GM23338 (cell line): Measurements from ENCODE around the gene RSRC2. TPM values are rescaled to one million over a fixed set of nuclear protein-coding genes. Genes with fewer than 3 reads are reported as not detected.
"Not testable (repeated sequence)": the region's sequence is repeated elsewhere in the genome, so short reads cannot be mapped to it uniquely, and the experiment has no call there.

Source experiments
- ATAC-seq: fragments of 200-7000 bp; cut with Tn5 transposase; 3 replicates; pipeline ENCODE4 v1.9.1; 2020
- DNase-seq: peaks from one replicate; pipeline ENCODE4 v3.0.0-alpha.2; 2015; ENCODE audit warnings: low spot score
- H2AFZ ChIP-seq: fragments of 200-600 bp; sonication (generic); 2 replicates; pipeline ENCODE4 v1.8.0; 2016; ENCODE audit warnings: antibody characterized with exemption, mild to moderate bottlenecking, moderate library complexity
- H3F3A ChIP-seq: fragments of 200-600 bp; sonication (generic); replicated peaks from 2 replicates; pipeline ENCODE4 v1.8.0; 2017; ENCODE audit warnings: antibody characterized with exemption, mixed run types, low read depth
- H3K27ac ChIP-seq: fragments of 200-600 bp; sonication (generic); 2 replicates; pipeline ENCODE4 v1.6.1; 2016; ENCODE audit warnings: low read depth
- H3K27me3 ChIP-seq: fragments of 200-600 bp; sonication (generic); 2 replicates; pipeline ENCODE4 v1.8.0; 2016; ENCODE audit warnings: mild to moderate bottlenecking, mixed run types, moderate library complexity; ENCODE audit not compliant: insufficient read depth
- H3K36me3 ChIP-seq: fragments of 200-600 bp; sonication (generic); 2 replicates; pipeline ENCODE4 v1.8.0; 2016; ENCODE audit warnings: mild to moderate bottlenecking; ENCODE audit not compliant: insufficient read depth
- H3K4me1 ChIP-seq: fragments of 200-600 bp; sonication (generic); 2 replicates; pipeline ENCODE4 v1.8.0; 2016; ENCODE audit warnings: mild to moderate bottlenecking, moderate library complexity; ENCODE audit not compliant: insufficient read depth
- H3K4me2 ChIP-seq: fragments of 200-600 bp; sonication (generic); 2 replicates; pipeline ENCODE4 v1.7.1; 2017; ENCODE audit warnings: mixed run types
- H3K4me3 ChIP-seq: fragments of 200-600 bp; sonication (generic); 2 replicates; pipeline ENCODE4 v1.6.1; 2016; ENCODE audit warnings: mixed run types
- H3K79me2 ChIP-seq: fragments of 200-600 bp; sonication (generic); replicated peaks from 2 replicates; pipeline ENCODE4 v1.8.0; 2017; ENCODE audit warnings: mild to moderate bottlenecking; ENCODE audit not compliant: insufficient read depth
- H3K9me2 ChIP-seq: fragments of 200-600 bp; sonication (generic); 2 replicates; pipeline ENCODE4 v1.8.0; 2017; ENCODE audit not compliant: insufficient read depth
- H4K20me1 ChIP-seq: fragments of 200-600 bp; sonication (generic); replicated peaks from 2 replicates; pipeline ENCODE4 v1.8.0; 2017; ENCODE audit warnings: mild to moderate bottlenecking; ENCODE audit not compliant: insufficient read depth
- H3K27ac Mint-ChIP-seq: 2 replicates; pipeline ENCODE4 v1.8.0; 2020; ENCODE audit warnings: inconsistent platforms, mild to moderate bottlenecking, moderate library complexity, mixed read lengths
- H3K27me3 Mint-ChIP-seq: 3 replicates; pipeline ENCODE4 v1.8.0; 2022; ENCODE audit warnings: low read depth, mild to moderate bottlenecking, moderate library complexity, mixed read lengths, inconsistent platforms; ENCODE audit not compliant: insufficient read depth, poor library complexity
- H3K36me3 Mint-ChIP-seq: 3 replicates; pipeline ENCODE4 v1.8.0; 2021; ENCODE audit warnings: low read depth, mild to moderate bottlenecking, inconsistent platforms, moderate library complexity, mixed read lengths
- H3K4me1 Mint-ChIP-seq: 3 replicates; pipeline ENCODE4 v1.8.0; 2020; ENCODE audit warnings: mild to moderate bottlenecking, inconsistent platforms, mixed read lengths
- H3K4me3 Mint-ChIP-seq: 3 replicates; pipeline ENCODE4 v1.8.0; 2021; ENCODE audit warnings: moderate library complexity, mild to moderate bottlenecking, inconsistent platforms, mixed read lengths
- H3K9me3 Mint-ChIP-seq: 3 replicates; pipeline ENCODE4 v1.8.0; 2020; ENCODE audit warnings: moderate library complexity, mild to moderate bottlenecking, inconsistent platforms, mixed read lengths
- CREB1 ChIP-seq: fragments of 250-450 bp; sonication (Bioruptor Pico); IDR thresholded peaks from 2 replicates; pipeline ENCODE4 v1.5.0; 2020; ENCODE audit warnings: low read depth, mild to moderate bottlenecking, moderate library complexity
- JUNB ChIP-seq: IDR thresholded peaks from one replicate; pipeline ENCODE4 v1.6.1; 2016; ENCODE audit warnings: antibody characterized with exemption; ENCODE audit not compliant: unreplicated experiment
- NANOG ChIP-seq: IDR thresholded peaks from 2 replicates; pipeline ENCODE4 v1.6.1; 2016; ENCODE audit warnings: antibody characterized with exemption, borderline replicate concordance
- STAT1 ChIP-seq: IDR thresholded peaks from one replicate; pipeline ENCODE4 v1.6.1; 2016; ENCODE audit warnings: antibody characterized with exemption; ENCODE audit not compliant: unreplicated experiment
- ZNF114 ChIP-seq: fragments of 250-450 bp; sonication (Bioruptor Pico); IDR thresholded peaks from 2 replicates; pipeline ENCODE4 v1.5.0; 2020; ENCODE audit warnings: mild to moderate bottlenecking, moderate library complexity
- polyA plus RNA-seq: library from polyadenylated mRNA; unstranded; fragments of >200 nt; fragmentation: Nextera tagmentation; extraction: Ambion mirVana; gene quantifications from 2 replicates; pipeline ENCODE4 v1.2.1, GENCODE V29; 2016
- total RNA-seq: library from RNA; depleted of rRNA; stranded (reverse); fragments of >200 nt; shearing (Covaris generic); gene quantifications from 2 replicates; pipeline ENCODE4 v1.2.3, GENCODE V29; 2014
- TF ChIP-seq, protein P1 (sequence below): fragments of 250-450 bp; sonication (Bioruptor Pico); IDR thresholded peaks from 2 replicates; pipeline ENCODE4 v1.5.0; 2020; ENCODE audit warnings: mild to moderate bottlenecking, moderate library complexity
- TF ChIP-seq, protein P2 (sequence below), 2 experiments: fragments of 200-600 bp in 1 of 2; sonication (generic) in 1 of 2; conservative IDR thresholded peaks; 2 replicates each; pipeline versions ENCODE4 v1.5.1 to v1.6.1; 2016 to 2017; ENCODE audit warnings: antibody characterized with exemption in 2 of 2, low read depth in 2 of 2, mild to moderate bottlenecking in 2 of 2, moderate library complexity in 1 of 2

Gene RSRC2
- total and polyA plus RNA-seq, 2 experiments from 2014 or later = 76.3 to 184 TPM

DNA sequence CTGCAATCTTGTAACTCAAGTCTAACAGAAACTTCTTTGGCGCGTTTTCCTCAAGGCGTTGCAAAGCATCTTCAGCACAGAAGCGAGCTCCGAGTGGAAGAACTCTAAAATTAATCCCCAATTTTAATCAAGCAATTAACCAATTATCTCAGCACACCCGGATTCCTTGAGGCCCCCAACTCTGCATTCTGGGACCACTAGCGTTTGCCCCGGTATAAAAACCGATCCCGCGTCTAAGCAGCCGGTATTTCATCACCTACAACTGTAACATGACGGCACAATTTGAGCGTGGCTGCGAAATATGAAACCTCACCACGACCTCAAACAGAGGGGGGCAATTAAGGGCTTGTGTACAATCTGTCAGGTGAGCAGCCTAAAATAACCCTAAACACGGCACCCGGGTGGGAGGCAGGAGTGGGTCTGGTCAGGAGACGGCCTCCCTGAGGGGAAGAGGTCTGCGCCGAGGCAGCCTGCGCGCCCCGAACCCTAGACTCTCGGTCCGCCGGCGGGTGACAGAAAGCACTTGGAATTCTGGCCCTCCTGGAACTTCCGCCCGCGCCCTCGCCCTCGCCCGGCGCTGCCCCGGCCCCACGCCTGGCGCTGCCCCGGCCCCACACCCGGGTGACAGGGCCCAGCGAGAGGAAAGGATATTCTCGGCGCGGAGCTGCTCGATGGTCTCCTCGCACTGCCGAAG is 26.6 kb downstream of the RSRC2 start:
- H3K27me3 Mint-ChIP-seq = peaks cover 11% of the 10 kb centered on the region
- H3K27ac ChIP-seq = peak overlapping the region; percentile 93
- no peaks in the 10 kb centered on the region for H3K9me3 Mint-ChIP-seq
- H3K4me2 ChIP-seq = peak overlapping the region; percentile 87
- peaks cover 21% of the 10 kb centered on the region for H3K36me3 ChIP-seq
- no peaks in the 10 kb centered on the region for H3K9me2 ChIP-seq
- peaks cover 6% of the 10 kb centered on the region for H4K20me1 ChIP-seq
- peaks cover 60% of the 10 kb centered on the region for H3K36me3 Mint-ChIP-seq
- H3K4me3 Mint-ChIP-seq = peak overlapping the region; percentile 98
- ATAC-seq (peak; percentile 48), DNase-seq (peak; percentile 60)
- TF ChIP-seq, protein P1, sequence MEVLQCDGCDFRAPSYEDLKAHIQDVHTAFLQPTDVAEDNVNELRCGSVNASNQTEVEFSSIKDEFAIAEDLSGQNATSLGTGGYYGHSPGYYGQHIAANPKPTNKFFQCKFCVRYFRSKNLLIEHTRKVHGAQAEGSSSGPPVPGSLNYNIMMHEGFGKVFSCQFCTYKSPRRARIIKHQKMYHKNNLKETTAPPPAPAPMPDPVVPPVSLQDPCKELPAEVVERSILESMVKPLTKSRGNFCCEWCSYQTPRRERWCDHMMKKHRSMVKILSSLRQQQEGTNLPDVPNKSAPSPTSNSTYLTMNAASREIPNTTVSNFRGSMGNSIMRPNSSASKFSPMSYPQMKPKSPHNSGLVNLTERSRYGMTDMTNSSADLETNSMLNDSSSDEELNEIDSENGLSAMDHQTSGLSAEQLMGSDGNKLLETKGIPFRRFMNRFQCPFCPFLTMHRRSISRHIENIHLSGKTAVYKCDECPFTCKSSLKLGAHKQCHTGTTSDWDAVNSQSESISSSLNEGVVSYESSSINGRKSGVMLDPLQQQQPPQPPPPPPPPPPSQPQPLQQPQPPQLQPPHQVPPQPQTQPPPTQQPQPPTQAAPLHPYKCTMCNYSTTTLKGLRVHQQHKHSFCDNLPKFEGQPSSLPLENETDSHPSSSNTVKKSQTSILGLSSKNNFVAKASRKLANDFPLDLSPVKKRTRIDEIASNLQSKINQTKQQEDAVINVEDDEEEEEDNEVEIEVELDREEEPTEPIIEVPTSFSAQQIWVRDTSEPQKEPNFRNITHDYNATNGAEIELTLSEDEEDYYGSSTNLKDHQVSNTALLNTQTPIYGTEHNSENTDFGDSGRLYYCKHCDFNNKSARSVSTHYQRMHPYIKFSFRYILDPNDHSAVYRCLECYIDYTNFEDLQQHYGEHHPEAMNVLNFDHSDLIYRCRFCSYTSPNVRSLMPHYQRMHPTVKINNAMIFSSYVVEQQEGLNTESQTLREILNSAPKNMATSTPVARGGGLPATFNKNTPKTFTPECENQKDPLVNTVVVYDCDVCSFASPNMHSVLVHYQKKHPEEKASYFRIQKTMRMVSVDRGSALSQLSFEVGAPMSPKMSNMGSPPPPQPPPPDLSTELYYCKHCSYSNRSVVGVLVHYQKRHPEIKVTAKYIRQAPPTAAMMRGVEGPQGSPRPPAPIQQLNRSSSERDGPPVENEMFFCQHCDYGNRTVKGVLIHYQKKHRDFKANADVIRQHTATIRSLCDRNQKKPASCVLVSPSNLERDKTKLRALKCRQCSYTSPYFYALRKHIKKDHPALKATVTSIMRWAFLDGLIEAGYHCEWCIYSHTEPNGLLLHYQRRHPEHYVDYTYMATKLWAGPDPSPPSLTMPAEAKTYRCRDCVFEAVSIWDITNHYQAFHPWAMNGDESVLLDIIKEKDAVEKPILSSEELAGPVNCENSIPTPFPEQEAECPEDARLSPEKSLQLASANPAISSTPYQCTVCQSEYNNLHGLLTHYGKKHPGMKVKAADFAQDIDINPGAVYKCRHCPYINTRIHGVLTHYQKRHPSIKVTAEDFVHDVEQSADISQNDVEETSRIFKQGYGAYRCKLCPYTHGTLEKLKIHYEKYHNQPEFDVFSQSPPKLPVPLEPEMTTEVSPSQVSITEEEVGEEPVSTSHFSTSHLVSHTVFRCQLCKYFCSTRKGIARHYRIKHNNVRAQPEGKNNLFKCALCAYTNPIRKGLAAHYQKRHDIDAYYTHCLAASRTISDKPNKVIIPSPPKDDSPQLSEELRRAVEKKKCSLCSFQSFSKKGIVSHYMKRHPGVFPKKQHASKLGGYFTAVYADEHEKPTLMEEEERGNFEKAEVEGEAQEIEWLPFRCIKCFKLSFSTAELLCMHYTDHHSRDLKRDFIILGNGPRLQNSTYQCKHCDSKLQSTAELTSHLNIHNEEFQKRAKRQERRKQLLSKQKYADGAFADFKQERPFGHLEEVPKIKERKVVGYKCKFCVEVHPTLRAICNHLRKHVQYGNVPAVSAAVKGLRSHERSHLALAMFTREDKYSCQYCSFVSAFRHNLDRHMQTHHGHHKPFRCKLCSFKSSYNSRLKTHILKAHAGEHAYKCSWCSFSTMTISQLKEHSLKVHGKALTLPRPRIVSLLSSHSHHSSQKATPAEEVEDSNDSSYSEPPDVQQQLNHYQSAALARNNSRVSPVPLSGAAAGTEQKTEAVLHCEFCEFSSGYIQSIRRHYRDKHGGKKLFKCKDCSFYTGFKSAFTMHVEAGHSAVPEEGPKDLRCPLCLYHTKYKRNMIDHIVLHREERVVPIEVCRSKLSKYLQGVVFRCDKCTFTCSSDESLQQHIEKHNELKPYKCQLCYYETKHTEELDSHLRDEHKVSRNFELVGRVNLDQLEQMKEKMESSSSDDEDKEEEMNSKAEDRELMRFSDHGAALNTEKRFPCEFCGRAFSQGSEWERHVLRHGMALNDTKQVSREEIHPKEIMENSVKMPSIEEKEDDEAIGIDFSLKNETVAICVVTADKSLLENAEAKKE = no peak
- peak; percentile 65 for TF ChIP-seq CREB1 (CRISPR knock-in tag)
- peaks cover 49% of the 10 kb centered on the region for H3K79me2 ChIP-seq
- peaks cover 20% of the 10 kb centered on the region for H3K4me1 Mint-ChIP-seq
- H3K27me3 ChIP-seq = no peaks in the 10 kb centered on the region
- H3K27ac Mint-ChIP-seq = peak overlapping the region; percentile 99
- H3F3A ChIP-seq = peaks cover 29% of the 10 kb centered on the region
- H3K4me3 ChIP-seq = peak overlapping the region; percentile 78
- H2AFZ ChIP-seq = peak overlapping the region; percentile 33; the same call in 1 of the 2 replicates
- peaks cover 5% of the 10 kb centered on the region for H3K4me1 ChIP-seq

DNA sequence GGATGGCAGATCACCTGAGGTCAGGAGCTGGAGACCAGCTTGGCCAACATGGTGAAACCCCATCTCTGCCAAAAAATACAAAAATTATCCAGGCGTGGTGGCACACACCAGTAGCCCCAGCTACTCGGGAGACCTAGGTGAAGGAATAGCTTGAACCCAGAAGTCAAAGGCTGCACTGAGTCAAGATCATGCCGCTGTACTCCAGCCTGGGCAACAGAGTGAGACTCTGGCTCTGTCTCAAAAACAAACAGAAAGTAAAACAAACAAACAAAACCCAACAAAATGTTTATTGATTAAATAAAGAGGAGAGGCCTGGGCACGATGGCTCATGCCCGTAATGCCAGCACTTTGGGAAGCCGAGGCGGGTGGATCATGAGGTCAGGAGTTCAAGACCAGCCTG is 31.5 kb downstream of the RSRC2 start:
- Histone ChIP-seq H3K36me3 (peaks cover 10% of the 10 kb centered on the region), H3K79me2 (peaks cover 57% of the 10 kb centered on the region), H3K27ac (no peak overlapping the region), H4K20me1 (peaks cover 15% of the 10 kb centered on the region), H3K27me3 (no peaks in the 10 kb centered on the region), H3F3A (0 out of 2 replicates have a peak, but pooled peaks cover 4% of the 10 kb centered on the region), H3K4me3 (no peak overlapping the region), H3K9me2 (no peaks in the 10 kb centered on the region), H2AFZ (no peak overlapping the region), H3K4me1 (peaks cover 5% of the 10 kb centered on the region), H3K4me2 (no peak overlapping the region)
- H3K4me3 Mint-ChIP-seq = no peak overlapping the region
- TF ChIP-seq NANOG (no peak), ZNF114 (CRISPR knock-in tag) (no peak), STAT1 (no peak), JUNB (no peak)
- TF ChIP-seq, protein P2, sequence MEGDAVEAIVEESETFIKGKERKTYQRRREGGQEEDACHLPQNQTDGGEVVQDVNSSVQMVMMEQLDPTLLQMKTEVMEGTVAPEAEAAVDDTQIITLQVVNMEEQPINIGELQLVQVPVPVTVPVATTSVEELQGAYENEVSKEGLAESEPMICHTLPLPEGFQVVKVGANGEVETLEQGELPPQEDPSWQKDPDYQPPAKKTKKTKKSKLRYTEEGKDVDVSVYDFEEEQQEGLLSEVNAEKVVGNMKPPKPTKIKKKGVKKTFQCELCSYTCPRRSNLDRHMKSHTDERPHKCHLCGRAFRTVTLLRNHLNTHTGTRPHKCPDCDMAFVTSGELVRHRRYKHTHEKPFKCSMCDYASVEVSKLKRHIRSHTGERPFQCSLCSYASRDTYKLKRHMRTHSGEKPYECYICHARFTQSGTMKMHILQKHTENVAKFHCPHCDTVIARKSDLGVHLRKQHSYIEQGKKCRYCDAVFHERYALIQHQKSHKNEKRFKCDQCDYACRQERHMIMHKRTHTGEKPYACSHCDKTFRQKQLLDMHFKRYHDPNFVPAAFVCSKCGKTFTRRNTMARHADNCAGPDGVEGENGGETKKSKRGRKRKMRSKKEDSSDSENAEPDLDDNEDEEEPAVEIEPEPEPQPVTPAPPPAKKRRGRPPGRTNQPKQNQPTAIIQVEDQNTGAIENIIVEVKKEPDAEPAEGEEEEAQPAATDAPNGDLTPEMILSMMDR (conservative IDR thresholded peaks at IDR 0.05; ENCODE audit: low read depth in 2 of 2) = no peak
- peaks cover 3% of the 10 kb centered on the region for H3K27me3 Mint-ChIP-seq
- DNase-seq (no peak), ATAC-seq (no peak)
- H3K9me3 Mint-ChIP-seq = no peaks in the 10 kb centered on the region
- peaks cover 59% of the 10 kb centered on the region for H3K36me3 Mint-ChIP-seq
- peaks cover 8% of the 10 kb centered on the region; the same call in 2 of the 3 replicates for H3K4me1 Mint-ChIP-seq
- H3K27ac Mint-ChIP-seq = no peak overlapping the region

DNA sequence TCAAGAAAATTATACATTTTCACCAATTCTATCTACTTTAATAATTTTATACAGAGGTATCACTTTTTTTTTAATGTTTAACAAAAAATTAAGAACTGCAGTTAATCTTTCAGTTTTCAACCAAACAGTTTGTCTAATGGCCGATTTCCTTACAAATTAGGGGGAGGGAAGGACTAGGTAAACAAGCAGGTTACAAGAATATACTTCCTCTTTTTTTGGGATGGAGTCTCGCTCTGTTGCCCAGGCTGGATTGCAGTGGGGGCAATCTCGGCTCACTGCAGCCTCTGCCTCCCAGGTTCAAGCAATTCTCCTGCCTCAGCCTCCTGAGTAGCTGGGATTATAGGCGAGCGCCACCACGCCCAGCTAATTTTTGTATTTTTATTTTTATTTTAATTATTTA is 33.5 kb downstream of the RSRC2 start:
- H3K27ac Mint-ChIP-seq, H3K27me3 ChIP-seq, ATAC-seq, H2AFZ ChIP-seq, H3K9me2 ChIP-seq, H3F3A ChIP-seq, DNase-seq, H3K4me1 Mint-ChIP-seq, H3K27ac ChIP-seq, H3K4me3 ChIP-seq, H3K27me3 Mint-ChIP-seq, H3K4me3 Mint-ChIP-seq, H3K4me2 ChIP-seq, H3K4me1 ChIP-seq, H3K9me3 Mint-ChIP-seq: not testable (repeated sequence)
- Histone ChIP-seq H3K79me2 (peaks cover 36% of the 10 kb centered on the region), H3K36me3 (peaks cover 29% of the 10 kb centered on the region), H4K20me1 (peaks cover 15% of the 10 kb centered on the region)
- H3K36me3 Mint-ChIP-seq = peaks cover 61% of the 10 kb centered on the region
